Fibroblast of villous mesenchyme (primary cell): ENCODE data around the gene DPYD. TPM values are rescaled to one million over a fixed set of nuclear protein-coding genes. Genes with fewer than 3 reads are reported as not detected.

Experiments used
- DNase-seq: peaks from one replicate; pipeline ENCODE4 v3.0.0-alpha.2; 2010; ENCODE audit warnings: low read depth
- H3K4me3 ChIP-seq: 2 replicates; pipeline ENCODE4 v1.5.1; 2011; ENCODE audit warnings: low read depth, mild to moderate bottlenecking, low read length
- total RNA-seq: library from RNA; depleted of rRNA; stranded (reverse); fragments of >200 nt; gene quantifications from 2 replicates; pipeline ENCODE4 v1.2.3, GENCODE V29; 2012
- TF ChIP-seq, protein P1 (sequence below): IDR thresholded peaks from 2 replicates; pipeline ENCODE4 v1.5.1; 2012; ENCODE audit warnings: low read depth, mild to moderate bottlenecking, low read length; ENCODE audit not compliant: insufficient read depth

The DPYD gene
- total RNA-seq, 1 donor = 48.4 TPM

DNA sequence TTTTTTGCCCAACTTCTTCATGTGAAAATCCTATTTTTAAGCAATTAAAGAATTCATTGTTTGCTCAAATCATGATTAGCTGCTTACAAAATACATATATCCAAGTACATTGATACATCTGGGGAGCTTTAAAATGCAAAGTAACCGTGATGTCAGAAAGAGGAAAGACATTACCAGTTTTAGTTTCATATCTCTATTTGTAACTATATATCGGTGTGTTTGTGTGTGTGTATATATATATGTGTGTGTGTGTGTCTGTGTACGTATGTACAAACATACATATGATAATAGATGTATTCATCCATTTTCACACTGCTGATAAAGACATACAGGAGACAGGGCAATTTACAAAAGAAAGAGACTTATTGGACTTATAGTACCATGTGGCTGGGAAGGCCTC is 310.1 kb downstream of the DPYD start:
- TF ChIP-seq, protein P1, sequence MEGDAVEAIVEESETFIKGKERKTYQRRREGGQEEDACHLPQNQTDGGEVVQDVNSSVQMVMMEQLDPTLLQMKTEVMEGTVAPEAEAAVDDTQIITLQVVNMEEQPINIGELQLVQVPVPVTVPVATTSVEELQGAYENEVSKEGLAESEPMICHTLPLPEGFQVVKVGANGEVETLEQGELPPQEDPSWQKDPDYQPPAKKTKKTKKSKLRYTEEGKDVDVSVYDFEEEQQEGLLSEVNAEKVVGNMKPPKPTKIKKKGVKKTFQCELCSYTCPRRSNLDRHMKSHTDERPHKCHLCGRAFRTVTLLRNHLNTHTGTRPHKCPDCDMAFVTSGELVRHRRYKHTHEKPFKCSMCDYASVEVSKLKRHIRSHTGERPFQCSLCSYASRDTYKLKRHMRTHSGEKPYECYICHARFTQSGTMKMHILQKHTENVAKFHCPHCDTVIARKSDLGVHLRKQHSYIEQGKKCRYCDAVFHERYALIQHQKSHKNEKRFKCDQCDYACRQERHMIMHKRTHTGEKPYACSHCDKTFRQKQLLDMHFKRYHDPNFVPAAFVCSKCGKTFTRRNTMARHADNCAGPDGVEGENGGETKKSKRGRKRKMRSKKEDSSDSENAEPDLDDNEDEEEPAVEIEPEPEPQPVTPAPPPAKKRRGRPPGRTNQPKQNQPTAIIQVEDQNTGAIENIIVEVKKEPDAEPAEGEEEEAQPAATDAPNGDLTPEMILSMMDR = no peak
- H3K4me3 ChIP-seq = no peak overlapping the region
- DNase-seq = no peak

DNA sequence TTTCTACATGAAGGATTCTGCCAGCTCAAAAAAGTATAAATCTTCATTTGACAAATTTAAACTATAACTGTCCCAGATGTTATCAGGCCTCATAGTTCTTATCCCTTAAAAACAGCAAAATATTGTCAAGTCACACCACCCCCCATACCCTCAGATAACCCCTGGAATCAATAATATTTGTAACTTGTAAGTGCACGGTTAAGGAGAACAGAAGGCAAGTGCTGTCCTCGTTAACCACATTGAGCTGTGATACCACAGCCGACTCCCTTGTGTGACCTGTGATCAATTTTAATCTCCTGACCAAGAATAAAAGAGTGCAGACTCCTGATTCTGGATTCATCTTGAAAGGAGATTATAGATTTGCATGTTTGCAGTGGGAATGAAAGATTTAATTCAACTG is 310.7 kb downstream of the DPYD start:
- H3K4me3 ChIP-seq = no peak overlapping the region
- no peak for DNase-seq
- TF ChIP-seq, protein P1 = no peak

DNA sequence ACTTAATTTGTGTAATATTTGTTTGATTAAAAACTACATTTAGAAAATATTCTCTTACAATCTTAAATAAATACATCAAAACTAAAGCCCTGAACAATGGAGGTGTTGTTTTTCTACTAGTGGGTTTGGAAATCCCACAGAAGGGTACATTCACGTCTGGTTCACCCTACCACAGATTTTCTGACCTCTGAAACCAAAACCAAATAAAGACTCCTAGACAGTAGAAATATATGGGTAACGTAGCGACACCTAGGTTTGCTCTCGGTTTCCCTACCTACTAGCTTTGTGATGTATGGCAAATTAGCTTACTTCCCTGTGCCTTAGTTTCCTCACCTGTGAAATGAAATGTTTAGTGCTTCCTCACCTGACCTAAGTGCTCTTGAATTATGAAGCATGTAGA is 312.6 kb downstream of the DPYD start:
- TF ChIP-seq, protein P1 = no peak
- no peak for DNase-seq
- H3K4me3 ChIP-seq = no peak overlapping the region

DNA sequence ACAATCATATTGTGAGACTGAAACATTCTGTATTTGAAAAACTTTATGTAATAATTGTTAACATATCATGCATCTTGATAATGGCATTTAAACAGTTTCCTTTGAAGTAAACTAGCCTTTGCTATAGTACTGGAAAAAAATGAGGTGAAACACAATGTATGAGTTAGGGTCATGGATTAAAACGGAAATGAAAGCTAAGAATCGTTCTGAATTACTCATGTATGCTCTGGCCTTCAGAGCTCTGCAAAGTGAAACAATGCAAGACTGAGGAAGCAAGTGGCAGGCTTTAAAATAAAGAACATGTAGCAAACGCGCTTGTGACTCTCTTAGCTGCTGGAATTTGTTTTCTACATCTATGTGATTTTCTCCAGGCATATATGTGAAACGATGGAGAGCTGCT is 317.1 kb downstream of the DPYD start:
- DNase-seq = peak; percentile 21
- TF ChIP-seq, protein P1 = no peak

DNA sequence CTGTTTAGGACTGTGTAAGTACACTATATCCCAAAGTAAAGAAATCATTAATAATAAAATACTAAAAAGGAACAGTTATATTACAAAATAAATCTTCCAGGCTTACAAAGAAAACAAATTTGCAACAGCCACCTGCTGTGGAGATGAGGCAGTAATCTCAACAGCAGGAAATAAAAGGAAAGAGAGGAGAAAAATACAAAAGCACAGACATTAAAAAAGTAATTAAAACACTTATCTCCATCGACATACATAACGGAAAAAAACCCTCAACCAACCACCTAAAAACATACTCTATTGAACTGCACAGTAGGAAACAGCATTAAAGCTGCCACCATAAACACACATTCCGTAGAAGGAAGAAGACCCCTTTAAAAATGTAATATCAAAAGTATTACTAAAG is 317.6 kb downstream of the DPYD start:
- no peak overlapping the region for H3K4me3 ChIP-seq
- no peak for DNase-seq
- TF ChIP-seq, protein P1 = no peak

More for the DNA sequence above, 317.1 kb downstream of the DPYD start:
- no peak overlapping the region for H3K4me3 ChIP-seq

DNA sequence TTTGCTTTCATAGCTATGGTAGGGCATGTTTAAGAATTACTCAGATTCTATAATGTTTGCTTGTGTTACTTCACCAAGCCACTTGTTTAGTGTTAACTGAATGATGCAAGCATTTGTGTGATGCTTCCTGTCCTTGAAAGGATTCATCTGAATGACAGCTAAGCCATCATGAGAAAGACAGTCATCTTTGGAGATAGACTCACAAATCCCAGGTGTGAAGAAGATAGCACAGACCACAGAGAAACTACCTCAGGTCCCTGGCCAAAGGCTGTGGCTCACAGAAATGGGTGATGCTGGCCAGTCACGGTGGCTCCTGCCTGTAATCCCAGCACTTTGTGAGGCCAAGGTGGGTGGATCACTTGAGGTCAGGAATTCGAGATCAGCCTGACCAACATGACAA is 321.4 kb downstream of the DPYD start:
- TF ChIP-seq, protein P1 = no peak
- DNase-seq = no peak
- H3K4me3 ChIP-seq = no peak overlapping the region

DNA sequence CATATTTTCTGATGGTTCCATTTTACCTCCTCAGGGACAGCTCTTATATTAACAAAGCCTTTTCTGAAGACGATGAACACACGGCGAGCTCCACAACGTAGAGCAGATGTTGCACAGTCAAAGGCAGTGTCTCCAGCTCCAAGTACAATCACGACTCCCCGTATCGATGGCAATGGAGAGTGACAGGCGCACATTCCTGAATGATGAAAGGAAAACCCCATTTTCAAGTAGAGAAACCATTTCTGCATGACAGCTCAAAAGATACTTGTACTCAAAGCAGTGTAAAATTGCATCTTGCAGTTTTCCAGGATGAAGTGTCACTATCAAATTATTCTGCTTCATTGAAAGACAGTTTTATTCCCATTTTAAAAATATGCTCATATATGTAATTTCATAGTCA is 327.6 kb downstream of the DPYD start:
- no peak for DNase-seq
- TF ChIP-seq, protein P1 = no peak
- H3K4me3 ChIP-seq = no peak overlapping the region
